GM12864 (cell line): Measurements from ENCODE around the gene PCBP3.

Experiments used
- DNase-seq: peaks from one replicate; pipeline ENCODE4 v3.0.0-alpha.2; 2011; ENCODE audit warnings: low read depth
- H3K4me3 ChIP-seq: 2 replicates; pipeline ENCODE4 v1.5.1; 2011; ENCODE audit warnings: mild to moderate bottlenecking, low read depth, low read length, control low read depth
- CTCF ChIP-seq: IDR thresholded peaks from 2 replicates; pipeline ENCODE4 v1.5.1; 2011; ENCODE audit warnings: low read depth, mild to moderate bottlenecking, moderate library complexity, low read length, control low read depth, inconsistent platforms; ENCODE audit errors: missing control alignments

PCBP3 gene

GRCh38 chr21:45970674-45971615 lies 327.4 kb downstream of the PCBP3 start:
- DNase-seq = no peak
- TF ChIP-seq CTCF = peak; percentile 75
- H3K4me3 ChIP-seq = no peak overlapping the region

- no peak overlapping the region for H3K4me3 ChIP-seq
- TF ChIP-seq CTCF = no peak
- no peak for DNase-seq
These were observed 328.3 kb downstream of the PCBP3 start for GRCh38 chr21:45971616-45972352.

- DNase-seq = no peak
- no peak for TF ChIP-seq CTCF
- H3K4me3 ChIP-seq = no peak overlapping the region
These were observed 328.8 kb downstream of the PCBP3 start for GRCh38 chr21:45972353-45972715.

- no peak for TF ChIP-seq CTCF
- H3K4me3 ChIP-seq = peak overlapping the region; percentile 50
- no peak for DNase-seq
These were observed 329.4 kb downstream of the PCBP3 start for GRCh38 chr21:45972716-45973474.

- TF ChIP-seq CTCF = peak; percentile 62
- peak overlapping the region; percentile 50 for H3K4me3 ChIP-seq
- DNase-seq = peak; percentile 18
These were observed 330.0 kb downstream of the PCBP3 start for GRCh38 chr21:45973475-45974072.

- no peak for TF ChIP-seq CTCF
These were observed 330.8 kb downstream of the PCBP3 start for GRCh38 chr21:45974073-45975019.

More at GRCh38 chr21:45974073-45975019, 330.8 kb downstream of the PCBP3 start:
- no peak for DNase-seq
- H3K4me3 ChIP-seq = peak overlapping the region; percentile 50
